Adrenal gland (tissue), 5 donors: Measurements from ENCODE around the gene JAM3.

Experiments
- CTCF ChIP-seq, 6 experiments: fragments of 450-650 bp in 4 of 6; fragments of 200-600 bp in 2 of 6; sonication (generic) in 1 of 6; IDR thresholded peaks; 1 replicate in 5 of 6; 2 replicates in 1 of 6; pipeline versions ENCODE4 v1.5.1 to v1.8.0; 2016 to 2021; ENCODE audit warnings: antibody characterized with exemption in 6 of 6, mild to moderate bottlenecking in 2 of 6, moderate library complexity in 1 of 6
- POLR2A ChIP-seq, 2 donors: fragments of 450-650 bp; IDR thresholded peaks; one replicate each; pipeline ENCODE4 v1.6.1; 2017; ENCODE audit warnings: antibody characterized with exemption in 2 of 2, mild to moderate bottlenecking in 2 of 2, moderate library complexity in 1 of 2
- donor health status: DM: no; HTN: no; CAD: no.

GRCh38 chr11:134038897-134039470 is 29.9 kb upstream of the JAM3 start:
- no peak for TF ChIP-seq CTCF (IDR thresholded peaks at IDR 0.05)
- TF ChIP-seq POLR2A (IDR thresholded peaks at IDR 0.05) = no peak
